ENCODE results near the gene KRT76. TPM values are rescaled to one million over a fixed set of nuclear protein-coding genes. Genes with fewer than 3 reads are reported as not detected.

KRT76 gene
- total RNA-seq, 1 donor from 2014 or later = not detected

GRCh38 chr12:52818388-52818787 lies 41.2 kb upstream of the KRT76 start:
- no peak for TF ChIP-seq CTCF (IDR thresholded peaks at IDR 0.05; ENCODE audit: insufficient read depth, low read length, severe bottlenecking)
- Histone ChIP-seq H3K4me3 (ENCODE audit: low read depth, low read length) (no peak overlapping the region), H3K27me3 (ENCODE audit: control insufficient read depth, insufficient read depth, low read length) (peaks cover 7% of the 10 kb centered on the region), H3K36me3 (ENCODE audit: control insufficient read depth, insufficient read depth, low read length) (no peaks in the 10 kb centered on the region)
- no peak for DNase-seq (ENCODE audit: low read depth)
- FAIRE-seq = no peak

- no peak for TF ChIP-seq CTCF (IDR thresholded peaks at IDR 0.05; ENCODE audit: insufficient read depth, low read length, severe bottlenecking)
- FAIRE-seq = no peak
Measured at GRCh38 chr12:52817699-52818238, 40.6 kb upstream of the KRT76 start.

GRCh38 chr12:52817003-52817698 lies 40.0 kb upstream of the KRT76 start:
- Histone ChIP-seq H3K27me3 (ENCODE audit: control insufficient read depth, insufficient read depth, low read length) (peaks cover 9% of the 10 kb centered on the region), H3K4me3 (ENCODE audit: low read depth, low read length) (no peak overlapping the region), H3K36me3 (ENCODE audit: control insufficient read depth, insufficient read depth, low read length) (no peaks in the 10 kb centered on the region)
- DNase-seq (ENCODE audit: low read depth) (no peak), FAIRE-seq (no peak)
- no peak for TF ChIP-seq CTCF (IDR thresholded peaks at IDR 0.05; ENCODE audit: insufficient read depth, low read length, severe bottlenecking)

More at GRCh38 chr12:52817699-52818238, 40.6 kb upstream of the KRT76 start:
- Histone ChIP-seq H3K36me3 (ENCODE audit: control insufficient read depth, insufficient read depth, low read length) (no peaks in the 10 kb centered on the region), H3K4me3 (ENCODE audit: low read depth, low read length) (no peak overlapping the region), H3K27me3 (ENCODE audit: control insufficient read depth, insufficient read depth, low read length) (peaks cover 9% of the 10 kb centered on the region)
- DNase-seq (ENCODE audit: low read depth) = no peak

GRCh38 chr12:52815676-52816588 lies 38.8 kb upstream of the KRT76 start:
- Histone ChIP-seq H3K27me3 (ENCODE audit: control insufficient read depth, insufficient read depth, low read length) (peaks cover 9% of the 10 kb centered on the region), H3K36me3 (ENCODE audit: control insufficient read depth, insufficient read depth, low read length) (no peaks in the 10 kb centered on the region), H3K4me3 (ENCODE audit: low read depth, low read length) (no peak overlapping the region)
- FAIRE-seq = peak; percentile 89
- no peak for DNase-seq (ENCODE audit: low read depth)
- TF ChIP-seq CTCF (IDR thresholded peaks at IDR 0.05; ENCODE audit: insufficient read depth, low read length, severe bottlenecking) = no peak

- TF ChIP-seq CTCF (IDR thresholded peaks at IDR 0.05; ENCODE audit: insufficient read depth, low read length, severe bottlenecking) = no peak
- FAIRE-seq = no peak
- peaks cover 9% of the 10 kb centered on the region for H3K27me3 ChIP-seq (ENCODE audit: control insufficient read depth, insufficient read depth, low read length)
Measured at GRCh38 chr12:52815161-52815560, 38.0 kb upstream of the KRT76 start.

More at GRCh38 chr12:52815161-52815560, 38.0 kb upstream of the KRT76 start:
- Histone ChIP-seq H3K36me3 (ENCODE audit: control insufficient read depth, insufficient read depth, low read length) (no peaks in the 10 kb centered on the region), H3K4me3 (ENCODE audit: low read depth, low read length) (no peak overlapping the region)
- no peak for DNase-seq (ENCODE audit: low read depth)

All from bronchial epithelial cell (primary cell).